ENCODE measurements around the gene ATP1A4.

DNA sequence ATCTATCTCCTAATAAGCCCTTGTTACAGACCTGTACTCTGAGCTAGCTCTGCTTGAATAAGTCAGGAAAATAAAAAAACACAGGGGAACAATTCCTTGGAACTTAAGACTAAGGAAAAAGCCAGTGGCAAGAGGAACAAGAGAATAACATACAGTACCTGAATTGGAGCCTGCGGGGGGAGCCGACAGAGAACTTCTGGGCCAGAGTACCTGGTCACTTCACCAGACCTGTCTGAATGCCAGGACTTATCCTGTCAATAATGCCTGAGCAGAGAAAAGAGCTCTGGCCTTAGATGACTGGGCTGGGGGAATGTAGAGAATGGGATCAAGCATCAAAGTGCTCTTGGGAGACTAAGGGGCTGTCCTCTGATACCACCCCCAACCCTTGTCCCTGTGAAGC is 68.9 kb downstream of the ATP1A4 start:
- no peak for TF ChIP-seq CTCF (IDR thresholded peaks at IDR 0.05)
- no peak for TF ChIP-seq POLR2A (IDR thresholded peaks at IDR 0.05)
